Progenitor cell of endocrine pancreas (in vitro differentiated cells): ENCODE data around the gene RNF123. TPM values are rescaled to one million over a fixed set of nuclear protein-coding genes. Genes with fewer than 3 reads are reported as not detected.

Source experiments
- DNase-seq: peaks from one replicate; pipeline ENCODE4 v3.0.0; 2021; ENCODE audit warnings: low spot score; ENCODE audit not compliant: unreplicated experiment
- H3K27ac Mint-ChIP-seq: 2 replicates; pipeline ENCODE4 v1.8.0; 2021; ENCODE audit warnings: mild to moderate bottlenecking, moderate library complexity, mixed read lengths
- H3K27me3 Mint-ChIP-seq: 2 replicates; pipeline ENCODE4 v1.8.0; 2021; ENCODE audit warnings: mixed read lengths
- H3K36me3 Mint-ChIP-seq: 2 replicates; pipeline ENCODE4 v1.8.0; 2022; ENCODE audit warnings: mixed read lengths; ENCODE audit not compliant: insufficient read depth
- H3K4me1 Mint-ChIP-seq: 2 replicates; pipeline ENCODE4 v1.8.0; 2021; ENCODE audit warnings: low read depth, mixed read lengths
- H3K4me3 Mint-ChIP-seq: 2 replicates; pipeline ENCODE4 v1.8.0; 2021; ENCODE audit warnings: low read depth, mild to moderate bottlenecking, moderate library complexity, mixed read lengths
- H3K9me3 Mint-ChIP-seq: 2 replicates; pipeline ENCODE4 v1.8.0; 2021; ENCODE audit warnings: low read depth, mixed read lengths
- total RNA-seq: library from RNA; stranded (reverse); gene quantifications from 2 replicates; pipeline ENCODE4 v1.2.1, GENCODE V29; 2021
- TF ChIP-seq, protein P1 (sequence below): fragments of 200-600 bp; sonication (generic); IDR thresholded peaks from one replicate; pipeline ENCODE4 v1.5.0; 2021; ENCODE audit warnings: antibody characterized with exemption, mild to moderate bottlenecking; ENCODE audit not compliant: unreplicated experiment

Gene RNF123
- total RNA-seq, 1 donor from 2014 or later: 52.2 TPM

DNA sequence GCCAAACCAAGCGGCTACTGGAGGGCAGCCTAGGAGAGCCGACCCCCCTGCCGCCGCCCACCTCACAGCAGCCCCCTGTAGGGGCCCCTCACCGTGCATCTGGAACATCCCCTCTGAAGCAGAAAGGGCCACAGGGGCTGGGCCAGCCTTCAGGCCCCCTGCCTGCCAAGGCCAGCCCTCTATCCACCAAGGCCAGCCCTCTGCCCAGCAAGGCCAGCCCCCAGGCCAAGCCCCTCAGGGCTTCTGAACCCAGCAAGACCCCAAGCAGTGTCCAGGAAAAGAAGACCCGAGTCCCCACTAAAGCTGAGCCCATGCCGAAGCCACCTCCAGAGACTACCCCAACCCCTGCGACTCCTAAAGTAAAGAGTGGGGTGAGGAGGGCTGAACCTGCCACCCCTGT lies 38.7 kb upstream of the RNF123 start:
- Mint-ChIP-seq H3K9me3 (no peaks in the 10 kb centered on the region), H3K4me1 (peaks cover 4% of the 10 kb centered on the region), H3K27me3 (no peaks in the 10 kb centered on the region), H3K4me3 (no peak overlapping the region), H3K27ac (no peak overlapping the region), H3K36me3 (no peaks in the 10 kb centered on the region)
- DNase-seq: no peak
- TF ChIP-seq, protein P1, sequence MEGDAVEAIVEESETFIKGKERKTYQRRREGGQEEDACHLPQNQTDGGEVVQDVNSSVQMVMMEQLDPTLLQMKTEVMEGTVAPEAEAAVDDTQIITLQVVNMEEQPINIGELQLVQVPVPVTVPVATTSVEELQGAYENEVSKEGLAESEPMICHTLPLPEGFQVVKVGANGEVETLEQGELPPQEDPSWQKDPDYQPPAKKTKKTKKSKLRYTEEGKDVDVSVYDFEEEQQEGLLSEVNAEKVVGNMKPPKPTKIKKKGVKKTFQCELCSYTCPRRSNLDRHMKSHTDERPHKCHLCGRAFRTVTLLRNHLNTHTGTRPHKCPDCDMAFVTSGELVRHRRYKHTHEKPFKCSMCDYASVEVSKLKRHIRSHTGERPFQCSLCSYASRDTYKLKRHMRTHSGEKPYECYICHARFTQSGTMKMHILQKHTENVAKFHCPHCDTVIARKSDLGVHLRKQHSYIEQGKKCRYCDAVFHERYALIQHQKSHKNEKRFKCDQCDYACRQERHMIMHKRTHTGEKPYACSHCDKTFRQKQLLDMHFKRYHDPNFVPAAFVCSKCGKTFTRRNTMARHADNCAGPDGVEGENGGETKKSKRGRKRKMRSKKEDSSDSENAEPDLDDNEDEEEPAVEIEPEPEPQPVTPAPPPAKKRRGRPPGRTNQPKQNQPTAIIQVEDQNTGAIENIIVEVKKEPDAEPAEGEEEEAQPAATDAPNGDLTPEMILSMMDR: no peak

DNA sequence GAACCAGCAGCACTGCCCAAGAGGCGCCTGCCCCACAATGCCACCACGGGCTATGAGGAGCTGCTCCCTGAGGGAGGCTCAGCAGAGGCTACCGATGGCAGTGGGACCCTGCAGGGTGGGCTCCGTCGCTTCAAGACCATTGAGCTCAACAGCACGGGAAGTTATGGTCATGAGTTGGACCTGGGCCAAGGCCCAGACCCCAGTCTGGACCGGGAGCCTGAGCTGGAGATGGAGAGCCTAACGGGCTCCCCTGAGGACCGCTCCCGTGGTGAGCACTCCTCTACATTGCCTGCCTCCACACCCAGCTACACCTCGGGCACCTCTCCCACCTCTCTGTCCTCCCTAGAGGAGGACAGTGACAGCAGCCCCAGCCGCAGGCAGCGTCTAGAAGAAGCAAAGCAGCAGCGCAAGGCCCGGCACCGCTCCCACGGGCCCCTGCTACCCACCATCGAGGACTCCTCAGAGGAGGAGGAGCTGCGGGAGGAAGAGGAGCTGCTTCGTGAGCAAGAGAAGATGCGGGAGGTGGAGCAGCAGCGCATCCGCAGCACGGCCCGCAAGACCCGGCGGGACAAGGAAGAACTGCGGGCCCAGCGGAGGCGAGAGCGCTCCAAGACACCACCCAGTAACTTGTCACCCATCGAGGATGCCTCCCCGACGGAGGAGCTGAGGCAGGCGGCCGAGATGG lies 37.0 kb upstream of the RNF123 start:
- H3K4me1 Mint-ChIP-seq: peaks cover 3% of the 10 kb centered on the region
- TF ChIP-seq, protein P1: no peak
- H3K36me3 Mint-ChIP-seq: no peaks in the 10 kb centered on the region

DNA sequence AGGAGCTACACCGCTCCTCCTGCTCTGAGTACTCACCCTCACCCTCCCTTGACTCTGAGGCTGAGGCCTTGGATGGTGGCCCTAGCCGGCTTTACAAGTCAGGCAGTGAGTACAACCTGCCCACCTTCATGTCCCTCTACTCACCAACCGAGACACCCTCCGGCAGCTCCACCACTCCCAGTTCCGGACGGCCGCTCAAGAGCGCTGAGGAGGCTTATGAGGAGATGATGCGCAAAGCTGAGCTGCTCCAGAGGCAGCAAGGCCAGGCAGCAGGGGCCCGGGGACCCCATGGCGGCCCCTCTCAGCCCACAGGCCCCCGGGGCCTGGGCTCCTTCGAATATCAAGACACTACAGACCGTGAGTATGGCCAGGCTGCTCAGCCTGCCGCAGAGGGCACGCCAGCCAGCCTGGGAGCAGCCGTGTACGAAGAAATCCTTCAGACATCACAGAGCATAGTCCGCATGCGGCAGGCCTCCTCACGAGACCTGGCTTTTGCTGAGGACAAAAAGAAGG lies 36.4 kb upstream of the RNF123 start:
- Mint-ChIP-seq H3K4me1 (no peaks in the 10 kb centered on the region), H3K9me3 (no peaks in the 10 kb centered on the region), H3K36me3 (no peaks in the 10 kb centered on the region), H3K27ac (no peak overlapping the region), H3K27me3 (no peaks in the 10 kb centered on the region), H3K4me3 (no peak overlapping the region)
- no peak for DNase-seq
- TF ChIP-seq, protein P1: no peak

More for the DNA sequence above, 37.0 kb upstream of the RNF123 start:
- no peak overlapping the region for H3K27ac Mint-ChIP-seq
- no peaks in the 10 kb centered on the region for H3K27me3 Mint-ChIP-seq
- DNase-seq: no peak
- H3K9me3 Mint-ChIP-seq: no peaks in the 10 kb centered on the region
- H3K4me3 Mint-ChIP-seq: no peak overlapping the region

DNA sequence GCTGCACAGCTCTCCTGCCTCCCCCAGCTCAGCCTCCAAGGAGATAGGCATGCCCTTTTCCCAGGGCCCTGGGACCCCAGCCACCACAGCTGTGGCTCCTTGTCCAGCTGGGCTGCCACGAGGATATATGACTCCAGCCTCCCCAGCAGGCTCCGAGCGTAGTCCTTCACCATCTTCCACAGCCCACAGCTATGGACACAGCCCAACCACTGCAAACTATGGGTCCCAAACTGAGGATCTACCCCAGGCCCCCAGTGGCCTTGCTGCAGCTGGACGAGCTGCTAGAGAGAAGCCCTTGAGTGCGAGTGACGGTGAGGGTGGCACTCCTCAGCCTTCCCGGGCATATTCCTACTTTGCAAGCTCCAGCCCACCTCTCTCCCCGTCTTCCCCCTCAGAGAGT lies 35.7 kb upstream of the RNF123 start:
- Mint-ChIP-seq H3K9me3 (no peaks in the 10 kb centered on the region), H3K27me3 (no peaks in the 10 kb centered on the region), H3K36me3 (no peaks in the 10 kb centered on the region), H3K4me3 (no peak overlapping the region), H3K27ac (no peak overlapping the region), H3K4me1 (peaks cover 3% of the 10 kb centered on the region)
- TF ChIP-seq, protein P1: no peak
- no peak for DNase-seq

DNA sequence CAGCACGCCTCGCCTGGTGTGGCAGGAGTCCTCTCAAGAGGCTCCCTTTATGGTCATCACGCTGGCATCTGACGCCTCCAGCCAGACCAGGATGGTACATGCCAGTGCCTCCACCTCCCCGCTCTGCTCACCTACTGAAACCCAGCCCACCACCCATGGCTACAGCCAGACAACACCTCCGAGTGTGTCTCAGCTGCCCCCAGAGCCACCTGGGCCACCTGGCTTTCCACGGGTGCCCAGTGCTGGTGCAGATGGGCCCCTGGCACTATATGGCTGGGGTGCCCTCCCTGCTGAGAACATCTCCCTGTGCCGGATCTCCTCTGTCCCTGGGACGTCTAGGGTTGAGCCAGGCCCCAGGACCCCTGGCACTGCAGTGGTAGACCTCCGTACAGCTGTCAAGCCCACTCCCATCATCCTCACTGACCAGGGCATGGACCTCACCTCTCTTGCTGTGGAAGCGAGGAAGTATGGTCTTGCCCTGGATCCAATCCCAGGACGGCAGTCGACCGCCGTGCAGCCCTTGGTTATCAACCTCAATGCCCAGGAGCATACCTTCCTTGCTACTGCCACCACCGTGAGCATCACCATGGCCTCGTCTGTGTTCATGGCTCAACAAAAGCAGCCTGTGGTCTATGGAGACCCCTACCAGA lies 35.1 kb upstream of the RNF123 start:
- Mint-ChIP-seq H3K36me3 (no peaks in the 10 kb centered on the region), H3K9me3 (no peaks in the 10 kb centered on the region), H3K4me1 (peaks cover 6% of the 10 kb centered on the region), H3K27ac (no peak overlapping the region), H3K4me3 (no peak overlapping the region), H3K27me3 (no peaks in the 10 kb centered on the region)
- no peak for DNase-seq
- TF ChIP-seq, protein P1: no peak
